Testis (tissue), 3 donors: ENCODE measurements around the gene CALHM1. TPM values are rescaled to one million over a fixed set of nuclear protein-coding genes. Genes with fewer than 3 reads are reported as not detected.

Experiments
- DNase-seq: peaks from one replicate; pipeline ENCODE4 v3.0.0-alpha.2; 2019
- H3K27ac ChIP-seq, 2 donors: fragments of 200-600 bp; sonication (generic); one replicate each; pipeline ENCODE4 v1.5.1; 2019
- H3K27me3 ChIP-seq: fragments of 200-600 bp; sonication (generic); one replicate; pipeline ENCODE4 v1.5.1; 2019
- H3K36me3 ChIP-seq: fragments of 200-600 bp; sonication (generic); one replicate; pipeline ENCODE4 v1.5.1; 2017; ENCODE audit warnings: low read depth; ENCODE audit errors: missing control alignments
- H3K4me1 ChIP-seq: fragments of 200-600 bp; sonication (generic); one replicate; pipeline ENCODE4 v1.5.1; 2019
- H3K4me3 ChIP-seq, 2 donors: fragments of 200-600 bp; sonication (generic); one replicate each; pipeline ENCODE4 v1.5.1; 2017 to 2019
- H3K9me3 ChIP-seq: fragments of 200-600 bp; sonication (generic); one replicate; pipeline ENCODE4 v1.5.1; 2017
- CTCF ChIP-seq, 3 experiments: fragments of 450-650 bp in 2 of 3; fragments of 200-600 bp in 1 of 3; sonication (generic) in 1 of 3; IDR thresholded peaks; one replicate each; pipeline ENCODE4 v1.5.1; 2016 to 2019; ENCODE audit warnings: antibody characterized with exemption in 3 of 3, mild to moderate bottlenecking in 2 of 3, moderate library complexity in 1 of 3
- POLR2A ChIP-seq: fragments of 450-650 bp; IDR thresholded peaks from one replicate; pipeline ENCODE4 v1.6.1; 2017; ENCODE audit warnings: antibody characterized with exemption, mild to moderate bottlenecking, moderate library complexity
- WGBS, 2 donors: methylation state at CpG; one replicate each; pipeline ENCODE4 v1.1.5; 2018; 5-methylcytosine and 5-hydroxymethylcytosine counted together
- intact Hi-C: fragments of 100-400 bp; cut with DNase I; formaldehyde crosslinking; loops from one replicate; pipeline ENCODE4 v1.15.1; 2023; ENCODE audit warnings: low total_unique reads
- polyA plus RNA-seq: library from polyadenylated mRNA; stranded (reverse); fragments of 350-450 nt; fragmentation: Illumina TruSeq; extraction: RNeasy Lipid Tissue Mini Kit (QIAGEN cat#74804); gene quantifications from one replicate; pipeline ENCODE4 v1.2.3, GENCODE V29; 2014; ENCODE audit warnings: low read depth, low replicate concordance; ENCODE audit not compliant: insufficient read depth
- total RNA-seq, 2 donors: library from RNA; depleted of rRNA; stranded (reverse); fragments of >200 nt; gene quantifications; one replicate each; pipeline ENCODE4 v1.2.3, GENCODE V29; 2016

Gene CALHM1
- total and polyA plus RNA-seq, 3 donors from 2014 or later = 0.24 to 0.50 TPM; not detected in 1

GRCh38 chr10:103465411-103466179 lies 6.9 kb upstream of the CALHM1 start:
- Histone ChIP-seq H3K4me3 (no peak overlapping the region), H3K27ac (no peak overlapping the region), H3K36me3 (no peaks in the 10 kb centered on the region), H3K9me3 (no peaks in the 10 kb centered on the region), H3K27me3 (no peaks in the 10 kb centered on the region), H3K4me1 (no peaks in the 10 kb centered on the region)
- TF ChIP-seq POLR2A (no peak), CTCF (IDR thresholded peaks at IDR 0.05) (no peak)
- DNase-seq = no peak
- intact Hi-C loops = no loop called here
- 90 to 95% methylated on average over 14 of the region's 14 CpGs for WGBS, 2 donors

- WGBS, 2 donors = 60 to 70% methylated on average over 4 of the region's 4 CpGs
- Histone ChIP-seq H3K9me3 (no peaks in the 10 kb centered on the region), H3K27me3 (no peaks in the 10 kb centered on the region), H3K4me3 (no peak overlapping the region), H3K36me3 (no peaks in the 10 kb centered on the region), H3K4me1 (no peaks in the 10 kb centered on the region), H3K27ac (no peak overlapping the region)
- intact Hi-C loops = no loop called here
- no peak for DNase-seq
- TF ChIP-seq POLR2A = no peak
- TF ChIP-seq CTCF (IDR thresholded peaks at IDR 0.05) = no peak
Observed at GRCh38 chr10:103463499-103463898, 4.8 kb upstream of the CALHM1 start.

GRCh38 chr10:103459615-103460014 lies 915 bp upstream of the CALHM1 start:
- WGBS, 2 donors = 76 to 93% methylated on average over 2 to 4 of the region's 4 CpGs
- Histone ChIP-seq H3K9me3 (no peaks in the 10 kb centered on the region), H3K27me3 (no peaks in the 10 kb centered on the region), H3K27ac (no peak overlapping the region), H3K36me3 (no peaks in the 10 kb centered on the region), H3K4me1 (no peaks in the 10 kb centered on the region), H3K4me3 (no peak overlapping the region)
- intact Hi-C loops = no loop called here
- DNase-seq = no peak
- no peak for TF ChIP-seq CTCF (IDR thresholded peaks at IDR 0.05)
- no peak for TF ChIP-seq POLR2A

- no peaks in the 10 kb centered on the region for H3K27me3 ChIP-seq
- 95 to 98% methylated on average over 28 to 38 of the region's 39 CpGs for WGBS, 2 donors
- peaks cover under 1% of the 10 kb centered on the region for H3K4me1 ChIP-seq
- no peak overlapping the region for H3K4me3 ChIP-seq
- no peak for TF ChIP-seq CTCF (IDR thresholded peaks at IDR 0.05)
- TF ChIP-seq POLR2A = no peak
- no peaks in the 10 kb centered on the region for H3K9me3 ChIP-seq
- no peaks in the 10 kb centered on the region for H3K36me3 ChIP-seq
- intact Hi-C loops = no loop called here
- DNase-seq = no peak
- H3K27ac ChIP-seq = no peak overlapping the region
Observed at GRCh38 chr10:103457896-103458583, 660 bp downstream of the CALHM1 start.
